RCC 7860 (cell line): ENCODE data around the gene FOXK1.
A peak's percentile ranks its signal among the peaks of the same experiment; 100 is the strongest.

Experiments used
- DNase-seq: peaks from one replicate; pipeline ENCODE4 v3.0.0-alpha.2; 2015; ENCODE audit warnings: low spot score
- FAIRE-seq: peaks from 2 replicates; lab custom pipeline; 2012; peaks lifted over from hg19 to GRCh38; lab: Jason Lieb, UNC

FOXK1 gene

DNA sequence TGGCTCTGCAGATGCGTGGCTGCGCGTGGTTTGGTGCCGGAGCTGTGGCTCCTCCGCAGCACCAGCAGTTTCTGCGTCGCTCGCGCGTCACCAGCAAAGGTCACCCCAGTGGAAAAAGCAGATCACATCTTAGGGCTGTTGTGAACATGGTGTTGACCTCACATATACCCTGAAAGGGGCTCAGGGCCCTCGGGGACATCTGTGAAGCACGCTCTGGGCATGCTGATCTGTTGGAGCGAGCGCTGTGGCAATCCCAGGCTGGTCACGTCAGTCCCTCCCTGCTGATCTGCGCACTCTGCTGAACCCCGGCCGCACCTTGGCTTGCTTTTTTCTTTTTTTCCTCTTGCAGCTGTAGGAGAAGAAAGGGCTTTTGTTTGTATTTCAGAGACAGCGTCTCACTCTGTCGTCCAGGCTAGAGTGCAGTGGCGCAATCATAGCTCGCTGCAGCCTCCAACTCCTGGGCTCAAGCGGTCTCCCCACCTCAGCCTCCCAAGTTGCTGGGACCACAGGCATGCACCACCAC, 60.0 kb downstream of the FOXK1 start:
- FAIRE-seq = no peak
- no peak for DNase-seq

DNA sequence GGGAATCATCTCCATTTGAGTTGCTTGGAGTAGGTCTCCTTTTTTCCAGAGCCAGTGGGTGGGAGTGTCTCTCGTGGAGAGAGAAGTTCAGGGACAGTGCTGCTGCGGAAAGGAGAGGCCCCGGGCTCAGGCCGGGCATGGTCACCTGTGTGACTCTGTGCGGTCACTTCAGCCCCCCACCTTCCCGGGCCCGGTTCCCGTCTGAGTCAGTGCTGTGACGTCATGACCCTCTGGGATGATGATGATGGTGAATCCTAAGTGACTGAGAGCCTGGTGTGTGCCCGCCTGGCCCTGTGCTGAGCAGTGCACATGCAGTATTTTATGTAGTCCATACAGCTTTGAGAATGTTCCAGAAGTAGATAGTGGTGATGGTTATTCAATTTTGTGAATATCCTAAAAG, 60.8 kb downstream of the FOXK1 start:
- DNase-seq = no peak
- FAIRE-seq = no peak

DNA sequence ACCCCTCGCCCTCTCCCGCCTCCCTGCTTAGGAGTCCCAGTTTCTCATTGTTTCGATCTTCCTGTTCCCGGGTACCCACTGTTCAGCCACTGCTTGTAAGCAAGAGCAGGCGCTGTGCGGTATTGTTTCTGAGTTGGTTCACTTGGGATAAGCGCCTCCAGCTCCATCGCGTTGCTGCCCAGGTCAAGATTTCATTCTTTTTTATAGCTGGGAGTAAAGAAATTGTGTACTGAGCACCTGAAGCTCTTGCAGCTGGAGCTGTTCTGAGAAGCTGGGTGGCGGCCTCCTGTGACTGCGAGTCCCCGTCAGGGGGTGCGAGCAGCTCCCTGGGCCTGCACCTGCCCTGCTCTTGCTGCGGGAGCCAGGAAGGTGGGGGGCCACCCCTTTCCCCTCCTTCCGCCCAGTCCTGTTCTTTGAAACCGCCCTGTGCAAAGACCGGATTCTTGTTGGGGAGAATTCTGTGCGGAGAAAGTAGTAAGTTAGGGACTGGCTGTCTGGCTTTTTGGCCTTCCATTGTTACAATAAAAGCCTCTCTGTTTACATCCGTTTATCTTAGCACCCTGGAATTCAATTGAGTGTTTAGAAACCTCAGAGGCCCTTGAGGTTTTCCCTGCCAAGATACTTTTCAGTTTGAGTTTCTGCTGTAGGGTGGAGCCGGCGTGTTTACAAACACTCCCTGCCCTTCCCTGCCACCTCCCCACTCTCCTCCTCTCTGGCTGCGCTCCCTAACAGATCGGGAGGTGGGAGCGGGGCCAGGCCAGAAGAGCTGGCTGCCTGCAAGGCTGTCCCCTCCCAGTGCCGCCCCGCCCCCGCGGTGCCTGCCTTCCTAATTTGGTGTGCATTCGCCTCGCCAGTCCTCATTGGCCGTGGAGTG, 62.5 kb downstream of the FOXK1 start:
- peak; percentile 88 for FAIRE-seq
- peak; percentile 96 for DNase-seq

DNA sequence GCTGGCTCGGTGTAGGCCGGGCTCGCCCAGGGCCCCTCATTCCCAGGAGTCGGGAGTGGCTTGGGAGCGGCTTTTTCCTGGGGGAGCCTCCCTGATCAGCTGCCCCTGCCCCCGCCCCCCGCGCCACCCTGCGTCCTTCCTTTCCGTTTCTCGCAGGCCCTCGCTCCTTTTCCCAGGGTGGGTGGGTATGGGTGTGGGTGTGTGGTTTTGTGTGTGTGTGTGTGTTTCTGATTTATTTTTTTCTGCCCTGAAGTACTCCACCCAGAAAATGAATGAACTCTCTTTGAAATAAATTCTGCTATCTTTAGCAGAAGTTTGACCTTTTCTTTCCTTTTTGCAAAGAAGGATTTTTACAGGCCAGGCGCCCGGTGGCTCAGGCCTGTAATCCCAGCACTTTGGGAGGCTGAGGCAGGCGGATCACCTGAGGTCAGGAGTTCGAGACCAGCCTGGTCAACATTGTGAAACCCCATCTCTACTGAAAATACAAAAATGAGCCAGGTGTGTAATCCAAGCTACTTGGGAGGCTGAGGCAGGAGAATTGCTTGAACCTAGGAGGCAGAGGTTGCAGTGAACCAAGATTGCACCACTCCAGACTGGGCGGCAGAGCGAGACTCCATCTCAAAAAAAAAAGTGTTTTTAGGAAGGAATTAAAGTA, 63.3 kb downstream of the FOXK1 start:
- FAIRE-seq (no peak), DNase-seq (no peak)

DNA sequence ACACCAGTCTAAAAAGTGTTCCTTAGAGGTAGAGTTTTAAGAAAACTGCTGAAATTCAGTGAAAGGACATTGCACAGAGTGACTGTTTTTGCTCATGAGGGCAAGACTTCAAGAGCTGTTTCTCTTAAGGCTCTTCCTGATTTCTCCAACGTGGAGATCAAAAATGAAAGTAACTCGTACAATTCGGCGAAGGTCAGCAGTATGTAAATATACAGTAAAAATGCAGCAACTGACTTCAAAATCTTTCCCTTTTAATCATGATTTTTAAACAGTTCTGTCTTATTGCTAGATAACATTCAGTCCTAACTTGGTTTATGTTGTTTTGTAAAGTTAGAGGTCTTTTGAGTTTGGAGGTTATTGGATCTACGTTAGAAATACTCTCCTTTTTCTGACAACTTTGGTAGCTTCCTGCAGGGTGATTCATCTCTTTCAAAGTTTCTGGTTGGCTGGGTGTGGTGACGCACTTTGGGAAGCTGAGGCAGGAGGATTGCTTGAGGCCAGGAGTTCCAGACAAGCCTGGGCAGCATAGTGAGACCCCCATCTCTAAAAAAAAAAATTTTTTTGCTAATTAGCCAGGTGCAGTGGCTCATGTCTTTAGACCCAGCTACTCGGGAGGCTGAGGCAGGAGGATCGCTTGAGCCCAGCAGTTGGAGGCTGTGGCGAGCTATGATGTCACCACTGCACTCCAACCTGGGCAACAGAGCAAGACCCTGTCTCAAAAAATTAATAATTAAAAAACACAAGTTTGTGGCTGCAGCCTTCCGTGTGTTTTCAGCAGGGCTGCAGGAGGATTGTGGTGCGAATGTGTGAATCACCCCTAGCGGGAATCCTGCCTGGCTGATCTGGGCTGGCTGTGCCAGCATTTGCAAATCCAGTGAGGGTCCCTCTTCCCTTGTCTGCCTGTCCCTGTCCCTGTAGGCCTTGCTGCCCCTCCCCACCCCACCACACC, 64.2 kb downstream of the FOXK1 start:
- DNase-seq (peak; percentile 83), FAIRE-seq (peak; percentile 82)

DNA sequence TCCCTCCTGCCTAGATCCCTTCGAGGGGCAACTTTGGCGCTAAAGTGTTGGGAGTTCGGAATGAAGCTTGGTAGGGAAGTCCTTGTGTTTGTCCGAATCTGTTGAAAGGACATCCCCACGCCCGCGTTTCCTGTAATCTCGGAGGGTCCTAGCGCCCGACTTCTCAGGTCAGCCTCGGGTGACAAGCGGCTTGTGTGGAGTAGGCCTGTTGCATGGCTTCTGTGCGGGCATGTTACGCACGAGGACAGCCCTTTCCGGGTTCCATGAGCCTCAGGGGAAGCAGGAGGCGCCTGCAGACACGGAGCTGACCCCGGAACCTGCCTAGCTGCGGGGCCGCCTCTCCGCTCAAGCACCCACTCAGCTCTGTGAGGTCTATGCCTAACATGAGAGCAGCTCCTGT, 64.9 kb downstream of the FOXK1 start:
- FAIRE-seq (no peak), DNase-seq (no peak)

DNA sequence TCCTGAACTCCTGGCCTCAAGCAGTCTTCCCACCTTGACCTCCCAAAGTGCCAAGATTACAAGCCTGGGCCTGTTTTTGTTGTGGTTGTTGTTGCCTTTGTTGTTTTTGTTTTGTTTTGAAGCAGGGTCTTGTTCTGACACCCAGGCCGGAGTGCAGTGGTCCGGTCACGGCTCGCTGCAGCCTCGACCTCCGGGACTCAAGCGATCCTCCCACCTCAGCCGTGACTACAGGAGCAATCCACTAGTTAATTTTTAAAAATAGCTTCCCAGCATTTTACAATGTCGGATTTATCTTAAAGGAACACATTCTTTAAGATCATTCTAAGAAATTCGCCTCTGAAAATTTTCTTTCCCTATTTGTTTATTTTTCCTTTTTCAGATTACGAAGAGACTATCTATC, 65.7 kb downstream of the FOXK1 start:
- FAIRE-seq (peak; percentile 91), DNase-seq (peak; percentile 64)

DNA sequence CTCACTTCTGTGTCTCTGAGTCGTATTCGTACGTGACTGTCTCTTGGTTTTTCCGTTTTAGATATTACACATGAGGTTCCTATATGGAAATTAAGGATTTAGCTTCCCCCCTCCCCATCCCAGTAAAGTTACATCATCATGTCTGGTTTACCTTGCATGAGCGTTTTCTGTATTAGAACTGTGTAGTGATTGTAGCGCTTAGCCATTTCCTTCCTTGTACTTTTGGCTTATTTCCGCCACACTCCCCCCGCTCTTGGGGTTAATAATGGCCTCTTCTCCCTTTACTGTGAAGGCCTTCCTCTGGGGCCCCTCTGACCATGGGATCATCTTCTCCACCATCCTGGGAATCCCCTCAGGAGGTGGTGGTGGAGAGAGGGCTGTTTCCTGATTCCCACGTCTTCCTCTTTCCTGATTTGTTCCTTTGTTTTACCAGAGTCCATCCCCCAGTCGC, 66.2 kb downstream of the FOXK1 start:
- FAIRE-seq = no peak
- DNase-seq = peak; percentile 76

DNA sequence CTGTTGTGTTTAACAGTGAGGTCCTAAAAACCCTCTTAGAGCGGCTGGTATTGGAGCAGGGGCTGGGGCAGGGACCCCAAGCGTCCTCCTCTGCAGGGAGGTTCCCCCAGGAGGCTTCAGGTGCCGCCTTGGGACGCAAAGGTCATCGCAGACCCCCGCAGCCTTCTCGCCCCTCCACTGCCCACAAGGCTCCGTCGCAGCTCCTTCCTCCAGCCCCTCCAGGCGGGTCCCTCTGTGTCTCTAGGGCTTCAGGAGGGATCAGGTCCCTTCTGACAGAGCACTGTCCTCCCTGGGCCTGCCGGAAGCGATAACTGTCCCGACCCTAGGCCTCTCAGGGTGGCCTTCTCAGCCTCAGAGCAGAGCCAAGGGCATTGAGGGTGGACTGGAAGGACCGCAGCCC, 67.3 kb downstream of the FOXK1 start:
- FAIRE-seq (no peak), DNase-seq (no peak)

DNA sequence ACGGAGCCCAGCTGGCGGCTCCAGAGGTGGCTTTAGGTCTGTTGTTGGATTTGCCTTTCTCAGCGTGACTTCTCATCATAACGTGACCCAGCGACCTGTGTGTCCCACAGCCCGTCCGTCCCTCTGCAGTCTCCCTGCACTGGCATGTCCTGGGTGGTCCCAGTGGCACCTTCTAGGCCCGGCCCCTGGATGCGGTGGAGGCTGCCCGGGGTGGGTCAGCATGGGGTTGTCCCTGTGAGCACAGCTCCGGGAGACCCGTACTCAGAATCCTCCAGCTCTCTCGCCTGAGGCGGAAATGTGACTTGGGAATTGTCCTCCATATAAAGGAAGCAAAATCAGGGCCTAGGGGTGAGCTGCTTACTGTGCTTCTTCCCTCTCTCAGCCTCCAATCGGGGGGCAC, 67.7 kb downstream of the FOXK1 start:
- DNase-seq = no peak
- no peak for FAIRE-seq

DNA sequence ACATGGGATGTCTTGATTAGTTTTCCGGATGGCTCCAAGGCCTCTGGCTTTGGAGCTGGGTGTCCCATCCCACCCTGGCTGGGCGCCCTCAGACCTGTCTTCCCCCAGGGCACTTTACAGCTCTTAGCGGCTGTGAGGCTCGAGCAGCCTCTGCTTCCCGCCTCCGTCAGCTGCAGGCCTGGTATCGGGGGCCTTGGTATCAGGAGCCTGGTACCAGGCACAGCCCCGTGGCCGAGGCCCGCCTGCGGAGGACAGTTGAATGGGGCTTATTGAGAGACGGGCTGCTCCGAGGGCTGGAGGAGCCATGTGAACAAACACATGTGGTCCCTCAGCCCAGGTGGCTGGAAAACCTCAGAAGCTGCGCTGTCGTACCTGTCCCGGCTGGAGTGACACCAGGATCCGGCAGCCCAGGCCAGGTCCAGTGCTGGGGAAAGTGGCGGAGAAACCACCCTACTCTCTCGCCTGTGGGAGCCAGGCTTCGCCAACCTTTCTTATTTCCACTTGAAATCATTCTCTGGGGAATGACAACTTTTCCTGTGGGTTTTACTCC, 69.4 kb downstream of the FOXK1 start:
- DNase-seq (no peak), FAIRE-seq (no peak)

DNA sequence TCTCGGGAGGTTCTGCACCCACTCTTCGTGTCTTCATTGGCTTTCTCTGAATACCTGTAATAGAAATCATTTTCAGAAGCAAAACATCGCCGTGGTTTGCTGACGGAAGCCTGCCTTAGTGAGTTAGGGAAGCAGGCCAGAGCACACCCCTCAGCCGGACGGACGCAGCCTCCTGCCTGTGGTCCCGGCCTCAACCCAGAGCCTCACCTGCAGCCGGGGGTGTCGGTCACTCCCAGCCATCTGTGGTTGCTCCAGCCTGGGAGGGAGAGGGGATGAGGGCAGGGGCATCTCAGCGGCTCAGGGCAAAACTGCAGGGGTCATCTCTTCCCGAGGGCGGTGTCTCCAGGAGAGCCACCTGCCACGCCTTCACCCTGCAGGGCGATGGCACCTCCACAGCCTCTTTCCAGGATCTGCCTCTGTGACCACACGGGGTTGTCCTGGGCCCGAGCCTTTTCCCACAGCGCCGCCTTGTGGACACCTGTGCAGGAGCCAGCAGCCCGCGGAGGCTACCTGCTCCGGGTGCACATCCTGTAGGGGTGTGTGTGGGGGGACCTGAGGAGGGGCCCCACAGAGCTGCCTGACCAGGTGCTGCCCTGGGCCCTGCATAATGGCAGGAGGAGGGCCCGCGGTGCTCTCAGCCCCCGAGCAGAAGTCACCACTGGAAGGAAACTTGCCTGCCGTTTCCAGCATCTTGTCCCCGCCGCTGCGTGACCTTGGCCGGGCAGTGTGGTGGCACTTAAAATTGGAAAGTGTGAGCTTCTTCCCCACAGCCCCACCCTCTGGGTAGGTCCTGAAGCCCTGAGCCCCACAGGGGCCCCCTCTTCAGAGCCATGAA, 71.7 kb downstream of the FOXK1 start:
- no peak for FAIRE-seq
- peak; percentile 47 for DNase-seq

DNA sequence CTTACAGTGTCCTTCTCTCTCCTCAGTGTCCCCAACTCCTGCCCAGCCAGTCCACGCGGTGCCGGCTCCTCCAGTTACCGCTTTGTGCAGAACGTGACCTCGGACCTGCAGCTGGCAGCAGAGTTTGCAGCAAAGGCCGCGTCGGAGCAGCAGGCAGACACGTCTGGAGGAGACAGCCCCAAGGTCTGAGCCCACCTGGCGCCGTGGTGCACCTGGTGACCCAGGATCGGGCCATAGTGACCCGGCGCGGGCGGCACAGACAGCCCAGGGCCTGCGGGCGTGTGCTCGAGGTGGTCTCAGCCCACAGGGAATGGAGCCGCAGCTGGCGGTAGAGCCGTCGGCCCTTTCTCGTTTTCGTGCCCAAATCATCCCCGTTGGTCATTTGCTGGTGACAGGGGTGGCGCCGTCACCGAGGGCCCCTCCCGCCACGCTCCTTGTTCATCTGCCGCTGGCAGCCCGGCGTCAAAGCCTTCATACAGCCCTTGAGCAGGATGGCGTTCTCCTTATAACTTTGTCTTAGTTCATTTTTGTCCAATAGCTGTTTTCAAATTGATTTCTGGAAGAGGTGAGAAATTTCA, 72.4 kb downstream of the FOXK1 start:
- DNase-seq (no peak), FAIRE-seq (no peak)

DNA sequence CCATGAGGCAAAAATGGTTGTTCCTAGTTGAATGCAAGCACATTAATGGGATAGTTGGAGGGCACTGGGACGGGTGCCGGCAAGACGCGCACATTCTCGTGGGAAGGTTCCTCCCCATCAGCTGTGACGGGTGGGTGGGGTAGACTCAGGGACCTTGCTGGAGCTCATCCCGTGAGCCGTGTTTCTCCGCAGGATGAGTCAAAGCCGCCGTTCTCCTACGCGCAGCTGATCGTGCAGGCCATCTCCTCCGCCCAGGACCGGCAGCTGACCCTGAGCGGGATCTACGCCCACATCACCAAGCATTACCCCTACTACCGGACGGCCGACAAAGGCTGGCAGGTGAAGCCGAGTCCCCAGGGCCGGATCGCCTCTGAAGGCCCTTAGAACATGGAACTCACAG, 73.0 kb downstream of the FOXK1 start:
- FAIRE-seq (no peak), DNase-seq (no peak)

DNA sequence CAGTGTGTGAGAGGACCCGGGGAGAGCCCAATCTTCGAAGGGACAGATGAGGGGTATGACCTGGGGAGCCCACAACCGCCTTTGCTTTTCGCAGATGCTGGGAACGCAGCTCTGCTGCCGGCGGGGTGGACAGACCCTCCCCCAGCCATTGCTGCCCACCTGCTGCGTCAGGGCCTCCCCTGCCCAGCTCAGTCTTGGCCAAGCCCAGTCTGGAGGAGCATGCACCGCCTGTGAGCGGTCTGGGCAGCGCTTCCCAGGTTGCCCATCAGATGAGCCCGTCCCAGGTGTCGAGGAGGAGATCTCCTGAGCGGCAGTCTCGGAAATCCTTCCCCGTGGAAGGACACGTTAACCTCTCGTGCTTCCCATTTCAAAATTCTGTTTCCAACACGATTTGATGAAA, 76.0 kb downstream of the FOXK1 start:
- no peak for DNase-seq
- FAIRE-seq = no peak

DNA sequence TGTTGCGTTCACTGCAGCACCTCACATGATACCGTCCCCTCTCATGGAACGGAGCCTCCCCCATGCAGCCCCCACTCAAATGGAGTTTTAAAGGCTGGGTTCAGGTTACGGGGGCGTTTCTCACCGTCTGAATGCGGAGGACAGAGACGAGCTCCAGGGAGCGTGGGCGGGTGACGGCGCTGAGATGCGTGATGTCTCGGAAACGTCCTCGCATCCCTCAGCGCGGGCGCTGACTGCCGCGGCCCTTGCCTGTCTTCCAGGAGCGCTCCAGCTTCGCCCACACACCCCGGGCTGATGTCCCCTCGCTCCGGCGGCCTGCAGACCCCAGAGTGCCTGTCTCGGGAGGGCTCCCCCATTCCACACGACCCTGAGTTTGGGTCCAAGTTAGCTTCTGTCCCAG, 76.7 kb downstream of the FOXK1 start:
- FAIRE-seq = no peak

DNA sequence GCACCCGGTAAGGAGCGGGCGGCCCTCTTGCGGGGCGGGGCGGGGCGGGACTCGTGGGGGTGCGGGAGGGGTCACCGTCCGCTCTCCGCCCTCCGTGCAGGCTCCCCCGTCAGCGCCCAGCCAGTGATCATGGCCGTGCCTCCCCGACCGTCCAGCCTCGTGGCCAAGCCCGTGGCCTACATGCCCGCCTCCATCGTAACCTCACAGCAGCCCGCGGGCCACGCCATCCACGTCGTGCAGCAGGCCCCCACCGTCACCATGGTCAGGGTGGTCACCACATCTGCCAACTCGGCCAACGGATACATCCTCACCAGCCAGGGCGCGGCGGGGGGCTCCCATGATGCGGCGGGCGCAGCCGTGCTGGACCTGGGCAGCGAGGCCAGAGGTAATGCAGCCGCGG, 77.1 kb downstream of the FOXK1 start:
- no peak for DNase-seq
- no peak for FAIRE-seq

More for the DNA sequence above, 76.7 kb downstream of the FOXK1 start:
- no peak for DNase-seq

DNA sequence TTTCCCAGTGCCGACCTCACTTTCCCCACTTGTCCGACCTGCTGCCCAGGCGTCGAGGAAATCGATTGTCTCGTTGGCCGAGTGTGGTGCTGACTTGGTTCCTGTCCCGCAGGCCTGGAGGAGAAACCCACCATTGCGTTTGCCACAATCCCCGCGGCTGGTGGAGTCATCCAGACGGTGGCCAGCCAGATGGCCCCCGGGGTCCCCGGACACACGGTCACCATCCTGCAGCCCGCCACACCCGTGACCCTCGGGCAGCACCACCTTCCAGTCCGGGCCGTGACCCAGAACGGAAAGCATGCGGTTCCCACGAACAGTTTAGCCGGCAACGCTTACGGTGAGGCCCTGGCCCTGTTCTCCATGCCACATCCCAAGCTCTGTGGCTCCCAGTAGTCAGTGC, 78.9 kb downstream of the FOXK1 start:
- DNase-seq = no peak
- FAIRE-seq = no peak
